NCI-H2227 (cell line): ENCODE data around the gene YRDC.
"Not testable (repeated sequence)": the region's sequence is repeated elsewhere in the genome, so short reads cannot be mapped to it uniquely, and the experiment has no call there.

Experiments used
- DNase-seq: peaks from one replicate; lab custom pipeline; 2025; ENCODE audit not compliant: unreplicated experiment; lab: John Stamatoyannopoulos, UW

YRDC gene

GRCh38 chr1:37776946-37777516, 31.0 kb downstream of the YRDC start:
- no peak for DNase-seq

GRCh38 chr1:37771440-37771839, 36.6 kb downstream of the YRDC start:
- not testable (repeated sequence) for DNase-seq

- DNase-seq = no peak
Observed at GRCh38 chr1:37767488-37767887, 40.5 kb downstream of the YRDC start.

DNA sequence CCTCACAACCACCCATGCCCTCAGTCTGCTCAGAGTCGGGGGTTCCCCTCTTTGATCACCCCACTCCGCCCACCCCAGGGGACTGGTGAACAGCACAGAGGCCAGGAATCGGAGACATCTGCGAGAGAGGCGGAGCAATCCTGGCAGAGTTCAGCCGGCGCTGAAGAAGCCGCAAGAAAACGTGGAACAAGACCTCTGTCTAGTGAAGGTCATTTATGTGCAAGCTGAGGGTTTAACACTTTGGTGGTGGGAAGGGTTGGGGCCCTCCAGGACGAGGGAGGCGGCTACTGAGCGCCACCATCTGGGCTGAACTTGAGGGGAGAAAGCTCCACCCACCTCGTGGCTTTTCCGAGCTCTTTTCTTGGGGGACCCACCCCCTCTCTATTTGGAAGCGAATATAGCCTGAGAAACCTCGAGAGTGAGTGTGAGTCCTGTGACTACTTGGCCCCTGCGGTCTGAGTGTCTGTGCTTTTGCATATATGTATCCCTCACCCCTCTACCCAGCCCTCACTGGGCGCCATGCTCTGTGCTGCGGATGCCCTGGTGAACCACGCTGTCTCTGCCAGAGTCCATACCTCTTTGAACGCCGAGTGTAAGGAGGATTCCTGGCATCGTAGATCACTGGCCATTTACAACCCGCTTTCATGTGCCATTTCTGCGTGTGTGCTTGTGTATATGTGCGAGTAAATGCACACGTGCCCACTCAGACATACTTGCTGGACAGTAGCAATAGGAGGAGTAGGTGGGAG, 41.9 kb downstream of the YRDC start:
- DNase-seq = peak; percentile 49

DNA sequence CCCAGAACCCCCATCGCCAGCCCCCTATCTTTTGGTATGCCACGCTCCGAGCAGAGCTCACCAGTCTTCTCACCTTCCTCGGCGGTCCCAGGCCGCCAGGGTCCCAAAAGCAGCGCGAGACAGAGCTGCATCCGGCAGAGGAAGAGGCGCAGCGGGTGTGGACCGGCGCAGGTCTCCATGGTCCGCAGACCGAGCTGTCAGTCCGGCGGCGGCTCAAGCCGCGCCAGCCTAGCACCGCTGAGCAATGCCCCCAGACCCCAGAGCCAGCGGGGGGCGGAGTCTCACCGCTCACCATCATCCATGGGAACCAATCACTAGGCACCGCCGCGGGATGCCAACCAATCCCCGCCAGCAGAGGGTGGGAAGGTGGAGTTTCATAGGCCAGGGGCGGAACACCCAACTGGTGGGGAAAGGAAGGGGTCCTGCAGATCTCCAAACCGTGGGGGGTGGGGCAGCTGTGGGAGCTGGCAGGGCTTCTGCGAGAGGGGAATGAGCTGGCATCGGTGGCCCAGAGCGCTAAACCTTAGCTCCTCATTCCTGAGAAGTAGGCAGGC, 43.0 kb downstream of the YRDC start, which contains the start of gene EPHA10:
EPHA10 (minus strand) TSS at position 233 of the 554 bp plus-strand sequence; CDS start at position 179, 54 bp downstream.
- peak; percentile 96 for DNase-seq

- DNase-seq = peak; percentile 41
Observed at GRCh38 chr1:37764414-37764825, 43.6 kb downstream of the YRDC start.

DNA sequence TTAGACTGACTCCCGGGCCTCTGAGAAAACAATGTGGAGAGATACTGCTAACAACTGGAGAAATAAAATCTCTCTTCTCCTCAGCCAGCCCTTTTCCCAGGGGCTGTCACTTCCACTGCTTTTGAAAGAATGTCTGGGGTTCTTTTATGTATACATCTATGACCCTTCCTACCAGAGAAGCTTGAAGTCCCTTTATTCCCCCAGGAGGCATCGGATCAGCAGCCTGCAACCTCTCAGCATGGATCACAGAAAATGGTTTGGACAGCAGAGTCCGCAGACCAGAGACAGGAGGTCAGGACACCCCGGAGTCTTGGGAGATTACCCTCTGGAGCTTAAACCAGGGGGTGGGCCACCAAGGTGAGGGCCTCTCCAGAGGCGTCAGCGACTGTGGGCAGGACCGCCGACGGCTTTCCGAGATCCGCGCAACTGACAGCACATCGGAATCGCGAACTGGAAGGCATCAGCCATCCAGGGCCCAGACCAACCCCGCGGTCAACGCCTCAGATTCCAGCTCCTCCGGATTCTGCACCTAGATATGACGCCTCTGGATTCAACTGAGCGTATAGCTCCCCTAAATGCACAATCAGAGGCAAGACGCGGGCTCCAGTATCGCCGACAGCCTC, 44.1 kb downstream of the YRDC start:
- DNase-seq = peak; percentile 41

- no peak for DNase-seq
Observed at GRCh38 chr1:37762516-37762915, 45.5 kb downstream of the YRDC start.

DNA sequence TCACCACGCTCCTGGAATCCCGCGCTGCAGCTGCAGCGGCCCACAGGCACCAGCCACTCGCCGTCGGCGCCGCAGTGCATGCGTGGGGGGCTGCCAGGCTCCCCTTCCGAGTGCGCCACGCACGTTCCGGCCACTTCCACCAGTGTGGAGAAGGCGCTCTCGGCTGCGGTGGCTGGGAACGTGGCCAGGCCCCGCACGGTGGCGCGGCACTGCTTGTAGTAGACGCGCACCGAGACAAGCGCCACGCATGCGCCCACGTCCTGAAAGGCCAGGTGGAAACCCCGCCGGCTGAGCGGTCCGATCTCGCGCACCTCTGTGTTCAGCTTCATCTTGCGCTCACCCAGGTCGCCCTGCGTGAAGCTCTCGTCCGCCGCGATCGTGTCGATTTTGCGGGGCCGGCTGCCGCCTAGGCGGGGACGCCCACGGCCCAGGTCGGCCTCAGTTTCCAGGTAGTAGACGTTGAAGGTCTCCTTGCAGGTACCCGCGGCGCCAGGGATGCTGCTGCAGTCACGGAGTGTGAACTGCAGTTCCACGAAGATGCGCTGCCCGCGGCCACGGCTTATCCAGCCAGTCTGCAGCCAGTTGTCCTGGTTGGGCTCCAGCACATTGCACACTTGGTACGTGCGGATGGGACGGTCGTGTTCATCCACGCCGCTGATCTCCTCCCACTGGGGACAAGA, 46.5 kb downstream of the YRDC start:
- peak; percentile 22 for DNase-seq

DNA sequence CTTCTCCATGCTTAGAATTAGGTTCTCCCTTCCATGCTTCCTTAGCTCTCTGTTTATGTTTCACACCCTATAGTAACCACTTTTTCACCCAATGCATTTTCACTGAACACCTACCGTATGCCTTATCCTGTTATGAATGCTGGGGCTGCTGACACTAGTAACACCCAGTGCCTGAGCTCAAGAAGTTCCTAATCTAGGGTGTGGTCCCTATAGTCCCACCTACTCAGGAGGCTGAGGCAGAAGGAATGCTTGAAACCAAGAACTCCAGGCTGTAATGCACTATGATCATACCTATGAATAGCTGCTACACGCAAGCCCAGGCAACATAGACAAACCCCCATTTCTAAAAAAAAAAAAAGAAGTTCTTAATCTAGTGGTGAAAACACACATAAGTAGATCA, 48.6 kb downstream of the YRDC start:
- DNase-seq = no peak

- DNase-seq = no peak
Observed at GRCh38 chr1:37755951-37756560, 52.0 kb downstream of the YRDC start.

GRCh38 chr1:37755290-37755689, 52.7 kb downstream of the YRDC start:
- DNase-seq = no peak

- DNase-seq = no peak
Observed at GRCh38 chr1:37753473-37754321, 54.3 kb downstream of the YRDC start.
